Cerebellar nuclear complex (tissue), 1 donor: Measurements from ENCODE around the gene BAD.
A peak's percentile ranks its signal among the peaks of the same experiment; 100 is the strongest.

ENCODE experiments used
- DNase-seq, 2 experiments: peaks; one replicate each; lab custom pipeline; 2025; lab: John Stamatoyannopoulos, UW

BAD gene

DNA sequence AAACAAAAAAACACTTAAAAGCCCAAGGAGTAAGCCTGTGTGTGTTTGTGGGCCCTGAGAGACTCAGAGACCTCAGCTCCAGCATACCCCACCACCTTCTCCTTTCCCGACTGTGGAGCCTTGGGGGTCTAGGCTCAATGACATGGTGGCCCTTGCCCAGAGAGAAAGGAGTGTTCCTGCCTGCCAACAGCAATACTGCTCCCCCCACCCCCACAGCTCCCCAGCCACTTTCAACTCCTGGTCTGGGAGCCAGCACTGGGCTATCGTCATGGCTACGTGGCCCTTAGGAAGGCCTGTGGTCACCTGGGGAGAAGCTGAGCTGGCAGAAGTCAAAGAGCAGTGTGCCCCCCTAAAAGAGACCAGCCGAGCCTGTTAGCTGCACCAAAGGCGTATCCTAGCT, 40.4 kb downstream of the BAD start:
- no peak for DNase-seq

- DNase-seq: no peak
These were observed 41.1 kb downstream of the BAD start for GRCh38 chr11:64243236-64243854.

DNA sequence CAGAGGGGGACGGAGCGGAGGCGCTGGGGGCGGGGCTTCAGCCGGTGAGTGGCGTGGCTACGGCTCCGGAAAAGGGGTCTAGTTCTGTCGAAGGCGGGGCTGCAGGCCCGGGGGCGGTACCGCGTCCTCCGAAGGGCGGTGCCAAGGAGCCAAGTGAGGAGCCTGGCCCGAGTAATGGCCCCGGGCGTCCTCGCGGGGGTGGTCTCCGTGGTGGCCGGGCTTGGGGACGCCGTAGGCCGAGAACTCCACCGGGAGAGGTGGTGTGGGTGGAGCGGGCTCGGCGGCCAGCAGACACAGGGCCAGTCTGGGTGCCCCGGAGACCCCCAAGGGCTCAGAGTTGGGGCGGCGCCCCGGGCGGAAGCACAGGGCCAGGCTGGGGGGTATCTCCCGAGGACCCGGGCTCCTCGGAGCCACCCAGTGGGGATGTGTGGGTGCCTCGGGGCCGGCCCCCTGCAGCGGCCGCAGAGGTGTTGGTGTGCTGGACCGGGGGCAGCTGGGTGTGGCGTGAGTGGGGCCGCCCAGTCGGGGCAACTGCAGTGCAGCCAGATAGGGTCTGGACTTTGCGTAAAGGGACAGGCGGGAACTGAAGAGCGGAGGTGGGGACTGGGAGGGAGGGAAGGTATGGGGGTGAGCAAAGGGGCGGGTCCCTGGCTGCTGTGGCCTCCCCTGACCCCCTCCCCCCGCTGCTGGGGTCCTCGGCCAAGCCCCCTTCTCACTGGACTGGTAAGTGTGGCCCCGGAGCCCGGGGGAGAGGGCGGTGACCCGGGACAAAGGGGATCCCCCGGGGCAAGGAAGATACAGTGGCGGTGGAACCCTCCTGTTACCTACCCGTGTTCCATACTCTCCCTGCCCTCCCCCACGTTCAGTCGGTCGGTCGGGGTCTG, 42.7 kb downstream of the BAD start:
- no peak for DNase-seq

- DNase-seq: peak; percentile 98 to 99
These were observed 43.3 kb downstream of the BAD start for GRCh38 chr11:64241241-64241490.

- DNase-seq: peak; percentile 87 to 92
These were observed 43.8 kb downstream of the BAD start, which contains the start of gene FKBP2 for GRCh38 chr11:64240435-64241240. TSS of gene FKBP2 (plus strand) at chr11:64241095. CDS start at chr11:64242388, 1,293 bp downstream.

GRCh38 chr11:64239662-64240434, 44.6 kb downstream of the BAD start:
- no peak for DNase-seq

- no peak for DNase-seq
These were observed 45.5 kb downstream of the BAD start for GRCh38 chr11:64238999-64239398.

DNA sequence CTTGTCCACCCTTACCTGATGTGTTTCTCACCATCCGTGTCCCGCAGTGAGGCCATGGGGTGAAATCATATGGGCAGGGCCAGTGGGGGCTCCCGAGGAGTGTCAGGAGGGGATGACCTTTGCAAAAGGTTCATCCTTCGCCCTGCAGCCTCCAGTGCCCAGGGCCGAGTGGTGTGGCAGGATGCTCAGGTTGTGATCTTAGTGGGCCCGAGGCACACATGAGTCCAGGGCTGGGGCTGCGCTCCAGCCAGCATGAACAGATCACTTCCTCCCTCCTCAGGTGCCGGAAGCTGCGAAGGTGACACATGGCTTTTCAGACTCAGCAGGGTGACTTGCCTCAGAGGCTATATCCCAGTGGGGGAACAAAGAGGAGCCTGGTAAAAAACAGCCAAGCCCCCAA, 46.4 kb downstream of the BAD start:
- DNase-seq: no peak

- DNase-seq: no peak
These were observed 46.9 kb downstream of the BAD start for GRCh38 chr11:64237484-64237951.

DNA sequence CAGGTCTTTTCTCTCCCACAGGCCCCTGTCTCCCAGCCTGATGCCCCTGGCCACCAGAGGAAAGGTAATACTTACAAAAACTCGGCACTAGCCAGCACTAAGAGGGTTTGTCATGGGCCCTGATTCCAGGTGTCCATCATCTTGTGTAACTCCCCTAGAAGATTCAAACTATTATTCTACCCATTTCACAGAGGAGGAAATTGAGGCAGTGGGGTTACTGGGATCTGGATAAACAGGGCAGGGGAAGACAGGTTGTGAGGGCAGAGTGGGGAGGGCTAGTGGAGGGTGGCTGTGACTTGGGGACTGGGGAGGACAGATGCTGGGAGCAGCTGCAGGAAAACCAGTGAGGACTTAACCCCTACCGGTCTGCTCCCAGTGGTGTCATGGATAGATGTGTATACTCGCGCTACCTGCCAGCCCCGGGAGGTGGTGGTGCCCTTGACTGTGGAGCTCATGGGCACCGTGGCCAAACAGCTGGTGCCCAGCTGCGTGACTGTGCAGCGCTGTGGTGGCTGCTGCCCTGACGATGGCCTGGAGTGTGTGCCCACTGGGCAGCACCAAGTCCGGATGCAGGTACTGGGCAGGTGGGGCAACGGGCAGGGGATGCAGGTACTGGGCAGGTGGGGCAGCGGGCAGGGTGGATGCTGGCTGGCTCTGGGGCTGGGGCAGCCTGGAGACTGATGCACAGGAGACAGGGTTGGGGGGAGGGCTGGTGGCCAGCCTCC, 48.9 kb downstream of the BAD start:
- no peak for DNase-seq

- no peak for DNase-seq
These were observed 49.7 kb downstream of the BAD start for GRCh38 chr11:64234647-64235379.

- no peak for DNase-seq
These were observed 50.4 kb downstream of the BAD start, which contains the start of gene VEGFB for GRCh38 chr11:64233913-64234586. TSS of gene VEGFB (plus strand) at chr11:64234584. CDS start at chr11:64234834, 250 bp downstream.

GRCh38 chr11:64232967-64233315, 51.5 kb downstream of the BAD start:
- no peak for DNase-seq

DNA sequence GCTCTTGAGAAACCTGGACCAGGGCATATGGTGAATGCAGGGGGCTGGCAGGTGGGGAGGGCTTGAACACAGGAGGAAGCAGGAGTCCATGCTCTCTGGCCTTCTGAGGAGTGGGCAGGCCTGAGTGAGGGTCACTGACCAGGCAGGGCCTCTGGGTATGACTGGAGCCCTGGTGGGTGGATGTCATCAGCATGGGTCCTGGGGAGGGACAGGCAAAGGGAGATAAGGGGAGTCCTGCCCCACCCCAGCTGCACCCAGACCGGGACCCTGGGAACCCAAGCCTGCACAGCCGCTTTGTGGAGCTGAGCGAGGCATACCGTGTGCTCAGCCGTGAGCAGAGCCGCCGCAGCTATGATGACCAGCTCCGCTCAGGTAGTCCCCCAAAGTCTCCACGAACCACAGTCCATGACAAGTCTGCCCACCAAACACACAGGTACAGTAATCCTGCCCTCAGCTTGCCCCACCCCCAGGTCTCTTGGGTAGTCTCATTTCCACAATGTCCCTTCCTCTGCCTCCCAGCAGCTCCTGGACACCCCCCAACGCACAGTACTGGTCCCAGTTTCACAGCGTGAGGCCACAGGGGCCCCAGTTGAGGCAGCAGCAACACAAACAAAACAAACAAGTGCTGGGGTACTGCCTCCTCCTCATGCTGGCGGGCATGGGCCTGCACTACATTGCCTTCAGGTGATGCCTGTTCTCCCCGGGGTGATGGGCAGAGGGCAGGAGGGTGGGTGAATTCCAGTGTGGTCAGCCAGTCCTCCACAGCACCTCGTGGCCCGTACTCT, 52.1 kb downstream of the BAD start:
- DNase-seq: no peak

DNA sequence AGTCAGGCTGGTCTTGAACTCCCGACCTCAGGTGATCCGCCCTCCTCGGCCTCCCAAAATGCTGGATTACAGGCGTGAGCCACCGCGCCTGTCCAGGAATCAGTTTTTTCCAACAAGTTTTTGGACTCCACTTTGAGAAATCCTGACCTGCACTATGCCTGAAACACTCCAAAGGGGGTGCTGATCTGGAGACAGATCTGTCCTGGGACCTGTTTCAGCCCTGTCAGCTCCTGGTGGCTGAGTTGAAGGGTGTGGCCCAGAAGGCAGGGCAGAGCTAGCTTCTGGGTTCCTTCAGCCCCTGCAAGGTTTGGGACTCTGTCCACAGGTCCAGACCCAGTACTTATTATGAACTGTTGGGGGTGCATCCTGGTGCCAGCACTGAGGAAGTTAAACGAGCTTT, 52.9 kb downstream of the BAD start:
- DNase-seq: no peak

GRCh38 chr11:64230985-64231365, 53.5 kb downstream of the BAD start:
- no peak for DNase-seq

GRCh38 chr11:64230171-64230984, 54.1 kb downstream of the BAD start, which contains the start of gene DNAJC4:
TSS of gene DNAJC4 (plus strand) at chr11:64230548. CDS start at chr11:64230855, 307 bp downstream.
- DNase-seq: peak; percentile 82 to 95

GRCh38 chr11:64229744-64230170, 54.7 kb downstream of the BAD start:
- DNase-seq: no peak
